Gastrocnemius medialis (tissue), 4 donors: ENCODE results near the gene ZNF383.

ENCODE experiments used
- POLR2A ChIP-seq, 2 donors: fragments of 450-650 bp; IDR thresholded peaks; one replicate each; pipeline ENCODE4 v1.6.1; 2017; ENCODE audit warnings: antibody characterized with exemption in 2 of 2, mild to moderate bottlenecking in 2 of 2, moderate library complexity in 2 of 2
- TF ChIP-seq, protein P1 (sequence below), 5 experiments: fragments of 450-650 bp in 3 of 5; fragments of 200-600 bp in 2 of 5; sonication (generic) in 2 of 5; IDR thresholded peaks in 4 of 5; conservative IDR thresholded peaks in 1 of 5; 1 replicate in 4 of 5; 2 replicates in 1 of 5; pipeline ENCODE4 v1.5.1; 2016 to 2019; ENCODE audit warnings: antibody characterized with exemption in 5 of 5, mild to moderate bottlenecking in 3 of 5, moderate library complexity in 3 of 5

DNA sequence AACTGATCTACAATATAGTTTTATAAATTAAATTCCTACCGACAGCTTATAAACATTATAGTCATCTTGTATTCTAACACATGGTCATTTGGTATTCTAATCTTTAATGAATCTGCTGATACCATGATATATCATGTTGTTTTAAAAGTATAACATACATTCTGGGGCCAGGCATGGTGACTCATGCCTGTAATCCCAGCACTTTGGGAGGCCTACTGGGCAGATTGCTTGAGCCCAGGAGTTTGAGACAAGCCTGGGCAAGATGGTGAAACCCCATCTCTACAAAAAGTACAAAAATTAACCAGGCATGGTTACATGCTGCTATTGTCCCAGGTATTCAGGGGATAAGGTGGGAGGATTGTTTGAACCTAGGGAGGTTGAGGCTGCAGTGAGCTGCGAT is 3.1 kb downstream of the ZNF383 start:
- no peak for TF ChIP-seq POLR2A (IDR thresholded peaks at IDR 0.05)
- TF ChIP-seq, protein P1, sequence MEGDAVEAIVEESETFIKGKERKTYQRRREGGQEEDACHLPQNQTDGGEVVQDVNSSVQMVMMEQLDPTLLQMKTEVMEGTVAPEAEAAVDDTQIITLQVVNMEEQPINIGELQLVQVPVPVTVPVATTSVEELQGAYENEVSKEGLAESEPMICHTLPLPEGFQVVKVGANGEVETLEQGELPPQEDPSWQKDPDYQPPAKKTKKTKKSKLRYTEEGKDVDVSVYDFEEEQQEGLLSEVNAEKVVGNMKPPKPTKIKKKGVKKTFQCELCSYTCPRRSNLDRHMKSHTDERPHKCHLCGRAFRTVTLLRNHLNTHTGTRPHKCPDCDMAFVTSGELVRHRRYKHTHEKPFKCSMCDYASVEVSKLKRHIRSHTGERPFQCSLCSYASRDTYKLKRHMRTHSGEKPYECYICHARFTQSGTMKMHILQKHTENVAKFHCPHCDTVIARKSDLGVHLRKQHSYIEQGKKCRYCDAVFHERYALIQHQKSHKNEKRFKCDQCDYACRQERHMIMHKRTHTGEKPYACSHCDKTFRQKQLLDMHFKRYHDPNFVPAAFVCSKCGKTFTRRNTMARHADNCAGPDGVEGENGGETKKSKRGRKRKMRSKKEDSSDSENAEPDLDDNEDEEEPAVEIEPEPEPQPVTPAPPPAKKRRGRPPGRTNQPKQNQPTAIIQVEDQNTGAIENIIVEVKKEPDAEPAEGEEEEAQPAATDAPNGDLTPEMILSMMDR (IDR thresholded peaks at IDR 0.05 in 4 of 5, conservative IDR thresholded peaks at IDR 0.05 in 1 of 5), result no peak
